H9 (cell line): Measurements from ENCODE around the gene ATE1. TPM values are rescaled to one million over a fixed set of nuclear protein-coding genes. Genes with fewer than 3 reads are reported as not detected.
A peak's percentile ranks its signal among the peaks of the same experiment; 100 is the strongest.

ENCODE experiments used
- DNase-seq: peaks from one replicate; pipeline ENCODE4 v3.0.0-alpha.2; 2017
- H2AFZ ChIP-seq: one replicate; pipeline ENCODE4 v1.6.1; 2013; ENCODE audit warnings: mild to moderate bottlenecking, low read length, control low read depth, moderate library complexity
- H2AK5ac ChIP-seq: 2 replicates; pipeline ENCODE4 v1.6.1; 2013; ENCODE audit warnings: low read length, control low read depth, mixed read lengths; ENCODE audit not compliant: insufficient read length
- H2BK120ac ChIP-seq: one replicate; pipeline ENCODE4 v1.6.1; 2013; ENCODE audit warnings: low read depth, mild to moderate bottlenecking, low read length, control low read depth, inconsistent platforms; ENCODE audit not compliant: poor library complexity, severe bottlenecking
- H2BK12ac ChIP-seq: 2 replicates; pipeline ENCODE4 v1.6.1; 2013; ENCODE audit warnings: low read length, control low read depth, mixed read lengths, low read depth; ENCODE audit not compliant: insufficient read length
- H2BK15ac ChIP-seq: 2 replicates; pipeline ENCODE4 v1.6.1; 2013; ENCODE audit warnings: low read depth, low read length, control low read depth
- H2BK20ac ChIP-seq: one replicate; pipeline ENCODE4 v1.6.1; 2013; ENCODE audit warnings: low read depth, mild to moderate bottlenecking, low read length, control low read depth, inconsistent platforms; ENCODE audit not compliant: poor library complexity, severe bottlenecking
- H2BK5ac ChIP-seq: 2 replicates; pipeline ENCODE4 v1.6.1; 2013; ENCODE audit warnings: low read length, control low read depth, mixed read lengths; ENCODE audit not compliant: insufficient read length
- H3K14ac ChIP-seq: 2 replicates; pipeline ENCODE4 v1.6.1; 2013; ENCODE audit warnings: low read length, control low read depth; ENCODE audit not compliant: insufficient read depth
- H3K18ac ChIP-seq: 2 replicates; pipeline ENCODE4 v1.6.1; 2013; ENCODE audit warnings: low read depth, mild to moderate bottlenecking, mixed read lengths, low read length, control low read depth; ENCODE audit not compliant: insufficient read length
- H3K23ac ChIP-seq: 2 replicates; pipeline ENCODE4 v1.6.1; 2013; ENCODE audit warnings: low read length, control low read depth, mixed read lengths, low read depth; ENCODE audit not compliant: insufficient read length
- H3K23me2 ChIP-seq: 2 replicates; pipeline ENCODE4 v1.6.1; 2013; ENCODE audit warnings: low read depth, mild to moderate bottlenecking, mixed read lengths, low read length, control low read depth; ENCODE audit not compliant: insufficient read length, poor library complexity, severe bottlenecking
- H3K27ac ChIP-seq: 2 replicates; pipeline ENCODE4 v1.5.1; 2013; ENCODE audit warnings: low read length, control low read depth, mixed read lengths, low read depth; ENCODE audit not compliant: insufficient read length
- H3K27me3 ChIP-seq: 2 replicates; pipeline ENCODE4 v1.6.1; 2013; ENCODE audit warnings: low read length, control low read depth, inconsistent platforms; ENCODE audit not compliant: insufficient read depth
- H3K4ac ChIP-seq: 2 replicates; pipeline ENCODE4 v1.6.1; 2013; ENCODE audit warnings: low read depth, mild to moderate bottlenecking, control low read depth, inconsistent platforms, low read length, moderate library complexity
- H3K4me1 ChIP-seq: 2 replicates; pipeline ENCODE4 v1.6.1; 2013; ENCODE audit warnings: low read length, control low read depth, inconsistent platforms; ENCODE audit not compliant: insufficient read depth
- H3K4me2 ChIP-seq: 2 replicates; pipeline ENCODE4 v1.6.1; 2013; ENCODE audit warnings: low read length, control low read depth, mixed read lengths; ENCODE audit not compliant: insufficient read length, insufficient read depth
- H3K56ac ChIP-seq: 2 replicates; pipeline ENCODE4 v1.6.1; 2013; ENCODE audit warnings: low read depth, mild to moderate bottlenecking, mixed read lengths, low read length, control low read depth; ENCODE audit not compliant: insufficient read length
- H3K79me1 ChIP-seq: 2 replicates; pipeline ENCODE4 v1.6.1; 2013; ENCODE audit warnings: low read depth, mild to moderate bottlenecking, moderate library complexity, low read length, control low read depth, inconsistent platforms; ENCODE audit not compliant: insufficient read depth, poor library complexity, severe bottlenecking
- H3K79me2 ChIP-seq: 2 replicates; pipeline ENCODE4 v1.6.1; 2013; ENCODE audit warnings: low read length, control low read depth, inconsistent platforms; ENCODE audit not compliant: insufficient read depth
- H3K9ac ChIP-seq: 2 replicates; pipeline ENCODE4 v1.6.1; 2013; ENCODE audit warnings: low read length, control low read depth, mixed read lengths; ENCODE audit not compliant: insufficient read length; ENCODE audit errors: extremely low read depth
- H3K9me3 ChIP-seq: one replicate; pipeline ENCODE4 v1.6.1; 2013; ENCODE audit warnings: low read depth, low read length, inconsistent platforms; ENCODE audit not compliant: control insufficient read depth
- H3T11ph ChIP-seq: one replicate; pipeline ENCODE4 v1.6.1; 2013; ENCODE audit warnings: mild to moderate bottlenecking, low read length, control low read depth, inconsistent platforms
- H4K20me1 ChIP-seq: one replicate; pipeline ENCODE4 v1.6.1; 2013; ENCODE audit not compliant: control insufficient read depth, insufficient read length, insufficient read depth
- H4K5ac ChIP-seq: 2 replicates; pipeline ENCODE4 v1.6.1; 2013; ENCODE audit warnings: low read depth, mild to moderate bottlenecking, mixed read lengths, low read length, control low read depth; ENCODE audit not compliant: insufficient read length
- H4K8ac ChIP-seq: replicated peaks from 2 replicates; pipeline ENCODE4 v1.6.1; 2013; ENCODE audit warnings: low read length, control low read depth, mixed read lengths, low read depth; ENCODE audit not compliant: insufficient read length
- H4K91ac ChIP-seq: 2 replicates; pipeline ENCODE4 v1.6.1; 2013; ENCODE audit warnings: low read depth, mild to moderate bottlenecking, moderate library complexity, mixed read lengths, low read length, control low read depth; ENCODE audit not compliant: insufficient read length
- H3K27ac Mint-ChIP-seq, 3 experiments: 2 replicates in 2 of 3; 3 replicates in 1 of 3; pipeline ENCODE4 v1.8.0; 2020 to 2021; ENCODE audit warnings: mixed read lengths in 3 of 3, mild to moderate bottlenecking in 1 of 3, moderate library complexity in 1 of 3
- H3K27me3 Mint-ChIP-seq: 2 replicates; pipeline ENCODE4 v1.8.0; 2021; ENCODE audit warnings: low read depth, mild to moderate bottlenecking, moderate library complexity, mixed read lengths
- H3K36me3 Mint-ChIP-seq, 3 experiments: 2 replicates in 2 of 3; 3 replicates in 1 of 3; pipeline ENCODE4 v1.8.0; 2020 to 2021; ENCODE audit warnings: low read depth in 3 of 3, mixed read lengths in 3 of 3; ENCODE audit not compliant: insufficient read depth in 1 of 3
- H3K4me1 Mint-ChIP-seq, 2 experiments: 2 replicates each; pipeline ENCODE4 v1.8.0; 2020; ENCODE audit warnings: mixed read lengths in 2 of 2
- H3K4me3 Mint-ChIP-seq, 2 experiments: 2 replicates in 1 of 2; 3 replicates in 1 of 2; pipeline ENCODE4 v1.8.0; 2020 to 2021; ENCODE audit warnings: mild to moderate bottlenecking in 2 of 2, mixed read lengths in 2 of 2, moderate library complexity in 1 of 2
- H3K9me3 Mint-ChIP-seq, 2 experiments: 2 replicates in 1 of 2; 3 replicates in 1 of 2; pipeline ENCODE4 v1.8.0; 2020; ENCODE audit warnings: mild to moderate bottlenecking in 2 of 2, mixed read lengths in 2 of 2, moderate library complexity in 1 of 2
- CTCF ChIP-seq: fragments of 200-600 bp; sonication (generic); conservative IDR thresholded peaks from 3 replicates; pipeline ENCODE4 v1.8.0; 2021; ENCODE audit warnings: antibody characterized with exemption, mild to moderate bottlenecking
- WGBS: extraction: QIAGEN DNeasy Blood & Tissue Kit; methylation state at CpG from one replicate; pipeline ENCODE4 v1.1.7; 2013; ENCODE audit warnings: missing lambda C conversion rate, low lambda C conversion rate, mixed read lengths; ENCODE audit not compliant: insufficient read length; ENCODE audit errors: extremely low coverage; 5-methylcytosine and 5-hydroxymethylcytosine counted together
- total RNA-seq: library from RNA; stranded (reverse); gene quantifications from 2 replicates; pipeline ENCODE4 v1.2.1, GENCODE V29; 2021

The ATE1 gene
- total RNA-seq, 1 experiment from 2014 or later = 29.0 TPM

GRCh38 chr10:121926671-121927317, 1.0 kb downstream of the ATE1 start:
- Mint-ChIP-seq H3K4me3 (peak overlapping the region; percentile 91 to 93), H3K36me3 (peaks cover 6 to 19% (median 14%) of the 10 kb centered on the region in 3 experiments), H3K27ac (peak overlapping the region; percentile 1 to 85 (median 79); a peak in 5 of 7 replicates), H3K27me3 (no peaks in the 10 kb centered on the region), H3K4me1 (peaks cover 21 to 23% of the 10 kb centered on the region in 2 experiments), H3K9me3 (no peaks in the 10 kb centered on the region)
- Histone ChIP-seq H2BK12ac (no peak overlapping the region), H2BK20ac (no peak overlapping the region), H3K23ac (no peak overlapping the region), H3K9me3 (no peaks in the 10 kb centered on the region), H3K23me2 (peaks cover 10% of the 10 kb centered on the region), H3K27me3 (no peaks in the 10 kb centered on the region), H3K79me1 (no peaks in the 10 kb centered on the region), H3K56ac (no peak overlapping the region), H2BK120ac (no peak overlapping the region), H4K20me1 (no peaks in the 10 kb centered on the region), H3K14ac (peak overlapping the region; percentile 89; the same call in 1 of the 2 replicates), H3K4me1 (no peaks in the 10 kb centered on the region; the same call in 1 of the 2 replicates), H4K8ac (no peak overlapping the region), H3K9ac (peak overlapping the region; percentile 95), H3K18ac (no peak overlapping the region), H4K5ac (no peak overlapping the region), H3K79me2 (peaks cover 8% of the 10 kb centered on the region; the same call in 1 of the 2 replicates), H3T11ph (no peak overlapping the region), H2BK5ac (no peak overlapping the region), H2AFZ (no peak overlapping the region), H2BK15ac (no peak overlapping the region), H2AK5ac (no peak overlapping the region), H3K27ac (no peak overlapping the region), H3K4me2 (peak overlapping the region; percentile 93), H3K4ac (no peak overlapping the region), H4K91ac (no peak overlapping the region)
- no peak for DNase-seq
- TF ChIP-seq CTCF = no peak
- WGBS = no CpG with 5 or more reads among the region's 20 CpGs
